H1 (cell line): ENCODE measurements around the gene CTNNA3. TPM values are rescaled to one million over a fixed set of nuclear protein-coding genes. Genes with fewer than 3 reads are reported as not detected.

Source experiments
- CTCF ChIA-PET: fragments of 300-600 bp; sonication (Branson Sonifier 250); formaldehyde crosslinking; loops from one replicate; lab custom pipeline; 2021; ENCODE audit not compliant: partially characterized antibody; lab: Charles Lee
- POLR2A ChIA-PET: fragments of 300-600 bp; sonication (Branson Sonifier 250); formaldehyde crosslinking; loops from one replicate; lab custom pipeline; 2021; ENCODE audit warnings: inconsistent platforms; ENCODE audit not compliant: partially characterized antibody; lab: Charles Lee
- DNase-seq, 2 experiments: peaks; one replicate each; pipeline versions ENCODE4 v3.0.0 to v3.0.0-alpha.2; 2010 to 2022; ENCODE audit warnings: low spot score in 2 of 2, low read depth in 1 of 2, mixed read lengths in 1 of 2
- FAIRE-seq: peaks from 2 replicates; lab custom pipeline; 2011; peaks lifted over from hg19 to GRCh38; lab: Jason Lieb, UNC
- H2AFZ ChIP-seq: 2 replicates; pipeline ENCODE4 v1.8.1; 2012; ENCODE audit warnings: low read length, inconsistent platforms
- H2AK5ac ChIP-seq: 2 replicates; pipeline ENCODE4 v1.6.1; 2013; ENCODE audit warnings: low read depth, low read length
- H2BK120ac ChIP-seq: replicated peaks from 2 replicates; pipeline ENCODE3; 2013; ENCODE audit warnings: low read depth, low read length, inconsistent platforms
- H2BK12ac ChIP-seq: 2 replicates; pipeline ENCODE4 v1.6.1; 2013; ENCODE audit warnings: low read depth, low read length
- H2BK15ac ChIP-seq: 2 replicates; pipeline ENCODE4 v1.6.1; 2013; ENCODE audit warnings: low read length
- H2BK20ac ChIP-seq: 2 replicates; pipeline ENCODE4 v1.6.1; 2013; ENCODE audit warnings: low read length
- H2BK5ac ChIP-seq: 2 replicates; pipeline ENCODE4 v1.6.1; 2013; ENCODE audit warnings: low read depth, low read length
- H3K14ac ChIP-seq: 2 replicates; pipeline ENCODE4 v1.6.1; 2013; ENCODE audit warnings: inconsistent platforms; ENCODE audit not compliant: insufficient read length
- H3K18ac ChIP-seq: 2 replicates; pipeline ENCODE4 v1.6.1; 2013; ENCODE audit warnings: low read length; ENCODE audit errors: extremely low read depth
- H3K23ac ChIP-seq: 2 replicates; pipeline ENCODE4 v1.6.1; 2013; ENCODE audit warnings: inconsistent platforms; ENCODE audit not compliant: insufficient read length
- H3K23me2 ChIP-seq: 2 replicates; pipeline ENCODE4 v1.6.1; 2013; ENCODE audit warnings: low read depth, low read length
- H3K27ac ChIP-seq: 2 replicates; pipeline ENCODE4 v1.6.1; 2011; ENCODE audit warnings: low read depth, low read length, inconsistent platforms
- H3K27me3 ChIP-seq, 4 experiments: replicated peaks in 1 of 4; 1 replicate in 1 of 4; 2 replicates in 3 of 4; pipeline versions ENCODE4 v1.6.1 to v1.8.1; 2011 to 2013; ENCODE audit warnings: low read length in 3 of 4, mild to moderate bottlenecking in 3 of 4, inconsistent platforms in 2 of 4, mixed read lengths in 2 of 4, moderate library complexity in 1 of 4; ENCODE audit not compliant: control insufficient read depth in 3 of 4, insufficient read depth in 3 of 4; ENCODE audit errors: extremely low read depth in 1 of 4
- H3K36me3 ChIP-seq, 4 experiments: 2 replicates each; pipeline versions ENCODE4 v1.6.1 to v1.8.1; 2011 to 2013; ENCODE audit warnings: mild to moderate bottlenecking in 4 of 4, low read length in 3 of 4, moderate library complexity in 2 of 4, control low read depth in 1 of 4, inconsistent platforms in 1 of 4; ENCODE audit not compliant: insufficient read depth in 4 of 4, control insufficient read depth in 2 of 4
- H3K4ac ChIP-seq: replicated peaks from 2 replicates; pipeline ENCODE3; 2013; ENCODE audit warnings: low read length, low read depth, mixed read lengths, inconsistent platforms; ENCODE audit not compliant: insufficient read length
- H3K4me1 ChIP-seq, 4 experiments: replicated peaks in 1 of 4; 1 replicate in 1 of 4; 2 replicates in 3 of 4; pipeline versions ENCODE4 v1.6.1 to v1.8.1; 2011 to 2013; ENCODE audit warnings: low read length in 3 of 4, inconsistent platforms in 2 of 4, mixed read lengths in 1 of 4; ENCODE audit not compliant: insufficient read depth in 4 of 4, control insufficient read depth in 3 of 4
- H3K4me2 ChIP-seq, 2 experiments: 2 replicates each; pipeline versions ENCODE4 v1.6.1 to v1.8.1; 2011 to 2013; ENCODE audit warnings: low read depth in 2 of 2, low read length in 2 of 2, control low read depth in 1 of 2, inconsistent platforms in 1 of 2, mild to moderate bottlenecking in 1 of 2; ENCODE audit not compliant: insufficient read depth in 1 of 2
- H3K4me3 ChIP-seq, 4 experiments: fragments of 200-600, 300-600 bp in 1 of 4; sonication (generic), shearing (Covaris generic), sonication (Bioruptor Twin) in 1 of 4; 2 replicates each; pipeline versions ENCODE4 v1.5.1 to v1.8.1; 2011 to 2016; ENCODE audit warnings: low read length in 4 of 4, low read depth in 3 of 4, control low read depth in 2 of 4, inconsistent platforms in 2 of 4, mild to moderate bottlenecking in 2 of 4, mixed read lengths in 1 of 4, moderate library complexity in 1 of 4; ENCODE audit not compliant: insufficient read depth in 2 of 4; ENCODE audit errors: extremely low read depth in 1 of 4
- H3K56ac ChIP-seq: replicated peaks from 2 replicates; pipeline ENCODE3; 2013; ENCODE audit warnings: low read depth, mild to moderate bottlenecking, mixed read lengths, low read length, inconsistent platforms; ENCODE audit not compliant: insufficient read length
- H3K79me1 ChIP-seq: 2 replicates; pipeline ENCODE4 v1.6.1; 2013; ENCODE audit warnings: low read depth, low read length, control low read depth
- H3K79me2 ChIP-seq, 2 experiments: 2 replicates each; pipeline versions ENCODE4 v1.6.1 to v1.8.1; 2012 to 2013; ENCODE audit warnings: low read length in 2 of 2, mild to moderate bottlenecking in 2 of 2, inconsistent platforms in 1 of 2; ENCODE audit not compliant: insufficient read depth in 2 of 2, control insufficient read depth in 1 of 2
- H3K9ac ChIP-seq, 4 experiments: replicated peaks in 1 of 4; 1 replicate in 1 of 4; 2 replicates in 3 of 4; pipeline versions ENCODE4 v1.6.1 to v1.8.1; 2011 to 2013; ENCODE audit warnings: low read depth in 3 of 4, low read length in 3 of 4, control low read depth in 2 of 4, mild to moderate bottlenecking in 2 of 4, moderate library complexity in 2 of 4, inconsistent platforms in 1 of 4; ENCODE audit errors: extremely low read depth in 1 of 4
- H3K9me3 ChIP-seq, 2 experiments: 2 replicates each; pipeline versions ENCODE4 v1.6.1 to v1.8.1; 2012 to 2013; ENCODE audit warnings: mild to moderate bottlenecking in 2 of 2, moderate library complexity in 2 of 2, control low read depth in 1 of 2, inconsistent platforms in 1 of 2, low read depth in 1 of 2, low read length in 1 of 2, mixed read lengths in 1 of 2; ENCODE audit not compliant: insufficient read depth in 2 of 2
- H4K20me1 ChIP-seq, 2 experiments: replicated peaks in 1 of 2; 2 replicates each; pipeline versions ENCODE3 to v1.8.1; 2011 to 2013; ENCODE audit warnings: inconsistent platforms in 2 of 2, low read length in 2 of 2, mild to moderate bottlenecking in 1 of 2; ENCODE audit not compliant: insufficient read depth in 2 of 2, control insufficient read depth in 1 of 2
- H4K5ac ChIP-seq: 2 replicates; pipeline ENCODE4 v1.6.1; 2013; ENCODE audit warnings: low read length, low read depth, mixed read lengths, inconsistent platforms; ENCODE audit not compliant: insufficient read length
- H4K8ac ChIP-seq: 2 replicates; pipeline ENCODE4 v1.8.0; 2013; ENCODE audit warnings: mild to moderate bottlenecking, moderate library complexity, low read length, inconsistent platforms; ENCODE audit not compliant: insufficient read depth; ENCODE audit errors: extremely low read depth
- H4K91ac ChIP-seq: replicated peaks from 2 replicates; pipeline ENCODE3; 2013; ENCODE audit warnings: low read length, mixed read lengths, inconsistent platforms; ENCODE audit not compliant: insufficient read length
- ATF2 ChIP-seq: IDR thresholded peaks from 2 replicates; pipeline ENCODE4 v1.6.1; 2012; ENCODE audit warnings: low read length, inconsistent platforms
- ATF3 ChIP-seq: IDR thresholded peaks from 2 replicates; pipeline ENCODE4 v1.6.1; 2011; ENCODE audit warnings: low read depth, mild to moderate bottlenecking, low read length; ENCODE audit not compliant: insufficient read depth
- BACH1 ChIP-seq: IDR thresholded peaks from 2 replicates; pipeline ENCODE4 v1.6.1; 2012; ENCODE audit warnings: low read length, improper control_type of control experiment
- POLR2AphosphoS5 ChIP-seq: IDR thresholded peaks from 2 replicates; pipeline ENCODE4 v1.6.1; 2011; ENCODE audit warnings: low read depth, low read length
- SP1 ChIP-seq: IDR thresholded peaks from 2 replicates; pipeline ENCODE4 v1.6.1; 2011; ENCODE audit warnings: low read depth, low read length
- SUZ12 ChIP-seq: fragments of 200-600 bp; sonication (generic); IDR thresholded peaks from 2 replicates; pipeline ENCODE4 v1.6.1; 2012; ENCODE audit warnings: mild to moderate bottlenecking, inconsistent platforms, low read length, moderate library complexity, mixed read lengths
- WGBS, 2 experiments: shearing (Covaris generic) in 1 of 2; methylation state at CpG; one replicate each; pipeline versions ENCODE4 v1.1.6 to v1.1.7; 2013 to 2015; ENCODE audit warnings: low lambda C conversion rate in 2 of 2, mixed read lengths in 2 of 2, inconsistent platforms in 1 of 2, low coverage in 1 of 2, missing lambda C conversion rate in 1 of 2; ENCODE audit not compliant: insufficient replicate concordance in 2 of 2, insufficient coverage in 1 of 2, insufficient read length in 1 of 2; ENCODE audit errors: extremely low coverage in 1 of 2, missing lambda C conversion rate in 1 of 2; 5-methylcytosine and 5-hydroxymethylcytosine counted together
- polyA plus RNA-seq, 7 experiments: library from polyadenylated mRNA; depleted of rRNA in 3 of 7; stranded (reverse) in 5 of 7; unstranded in 2 of 7; fragments of >200 nt in 5 of 7; fragments of 200-250 nt in 2 of 7; gene quantifications; 1 replicate in 5 of 7; 2 replicates in 1 of 7; 4 replicates in 1 of 7; pipeline versions ENCODE4 v1.2.1 to v1.2.3, GENCODE V29; 2011 to 2013; ENCODE audit warnings: missing spikeins in 2 of 7, mixed read lengths in 2 of 7
- total RNA-seq: library from RNA; stranded (reverse); fragmentation: NEBNext Ultra II Directional; extraction: Animal tissue kit (Norgen Biotek cat#: 25700); gene quantifications from 2 replicates; pipeline ENCODE4 v1.2.1, GENCODE V29; 2021

CTNNA3 gene
- total and polyA plus RNA-seq, 2 of the 8 experiments (the other 6 are each of a cell fraction or from before 2014, with no cell fraction given), result 1.3 to 1.5 TPM

- DNase-seq (no peak), FAIRE-seq (no peak)
- Histone ChIP-seq H2AFZ (no peak overlapping the region), H4K91ac (no peak overlapping the region), H2BK120ac (no peak overlapping the region), H2BK15ac (no peak overlapping the region), H2AK5ac (no peak overlapping the region), H2BK5ac (no peak overlapping the region), H3K56ac (no peak overlapping the region), H3K18ac (no peak overlapping the region), H3K4me1 (no peaks in the 10 kb centered on the region), H4K8ac (no peak overlapping the region), H3K4me2 (no peak overlapping the region), H3K36me3 (no peaks in the 10 kb centered on the region), H3K27ac (no peak overlapping the region), H3K23me2 (no peaks in the 10 kb centered on the region), H3K9ac (no peak overlapping the region), H2BK20ac (no peak overlapping the region), H3K9me3 (no peaks in the 10 kb centered on the region), H4K5ac (no peak overlapping the region), H3K23ac (no peak overlapping the region), H2BK12ac (no peak overlapping the region), H3K14ac (no peak overlapping the region), H3K27me3 (no peaks in the 10 kb centered on the region), H3K4ac (no peak overlapping the region), H3K4me3 (no peak overlapping the region), H4K20me1 (no peaks in the 10 kb centered on the region), H3K79me2 (no peaks in the 10 kb centered on the region), H3K79me1 (no peaks in the 10 kb centered on the region)
- 79% methylated on average over 3 of the region's 3 CpGs; no CpG with 5 or more reads in 1 of the 2 experiments for WGBS, 2 experiments
- CTCF ChIA-PET, result no interaction called here
- POLR2A ChIA-PET, result no interaction called here
- no peak for TF ChIP-seq BACH1
- TF ChIP-seq ATF2, result no peak
- TF ChIP-seq SP1, result no peak
- no peak for TF ChIP-seq POLR2AphosphoS5
- TF ChIP-seq ATF3, result no peak
- no peak for TF ChIP-seq SUZ12
Measured at GRCh38 chr10:66222462-66223046, 1473.4 kb downstream of the CTNNA3 start.
